ENCODE measurements around the gene CNTF. TPM values are rescaled to one million over a fixed set of nuclear protein-coding genes. Genes with fewer than 3 reads are reported as not detected.

CNTF gene
- total and polyA plus RNA-seq, 12 donors = 0.16 to 3.0 (median 0.84) TPM

DNA sequence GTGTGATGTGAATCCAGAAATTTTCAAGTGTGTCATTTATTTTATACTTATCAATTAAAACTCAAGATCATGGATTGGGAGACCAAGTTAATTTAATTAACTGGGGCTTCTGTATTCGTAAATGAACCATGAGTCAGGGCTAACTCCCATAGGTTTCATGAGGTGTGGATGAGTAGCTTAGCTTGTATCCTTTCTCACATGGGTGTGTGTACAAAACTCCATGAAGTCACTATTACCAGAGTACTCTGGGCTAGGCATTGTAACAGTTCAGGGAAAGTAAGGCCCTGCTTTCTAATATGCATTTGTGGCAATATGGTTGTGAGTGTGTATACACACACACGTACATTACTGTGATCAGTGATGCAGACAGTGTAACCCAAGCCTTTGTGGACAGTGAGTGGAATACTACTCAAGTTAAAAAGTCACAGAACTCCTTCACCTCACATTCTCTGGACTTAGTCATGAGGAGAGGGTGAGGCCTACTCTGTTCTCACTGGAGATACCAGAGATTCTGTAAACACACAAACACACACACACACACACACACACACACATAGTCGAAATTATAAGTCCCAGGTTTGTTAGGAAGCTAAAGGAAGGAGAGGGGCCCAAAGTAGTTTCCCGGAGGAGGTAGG is 3.5 kb downstream of the CNTF start:
- TF ChIP-seq POLR2A (IDR thresholded peaks at IDR 0.05) = no peak
- TF ChIP-seq, protein P1, sequence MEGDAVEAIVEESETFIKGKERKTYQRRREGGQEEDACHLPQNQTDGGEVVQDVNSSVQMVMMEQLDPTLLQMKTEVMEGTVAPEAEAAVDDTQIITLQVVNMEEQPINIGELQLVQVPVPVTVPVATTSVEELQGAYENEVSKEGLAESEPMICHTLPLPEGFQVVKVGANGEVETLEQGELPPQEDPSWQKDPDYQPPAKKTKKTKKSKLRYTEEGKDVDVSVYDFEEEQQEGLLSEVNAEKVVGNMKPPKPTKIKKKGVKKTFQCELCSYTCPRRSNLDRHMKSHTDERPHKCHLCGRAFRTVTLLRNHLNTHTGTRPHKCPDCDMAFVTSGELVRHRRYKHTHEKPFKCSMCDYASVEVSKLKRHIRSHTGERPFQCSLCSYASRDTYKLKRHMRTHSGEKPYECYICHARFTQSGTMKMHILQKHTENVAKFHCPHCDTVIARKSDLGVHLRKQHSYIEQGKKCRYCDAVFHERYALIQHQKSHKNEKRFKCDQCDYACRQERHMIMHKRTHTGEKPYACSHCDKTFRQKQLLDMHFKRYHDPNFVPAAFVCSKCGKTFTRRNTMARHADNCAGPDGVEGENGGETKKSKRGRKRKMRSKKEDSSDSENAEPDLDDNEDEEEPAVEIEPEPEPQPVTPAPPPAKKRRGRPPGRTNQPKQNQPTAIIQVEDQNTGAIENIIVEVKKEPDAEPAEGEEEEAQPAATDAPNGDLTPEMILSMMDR (IDR thresholded peaks at IDR 0.05) = no peak
- Histone ChIP-seq H3K27ac (peak overlapping the region in 1 of 5 donors; percentile 58), H3K4me1 (replicated peaks in 1 of 2) (peaks cover 15 to 21% of the 10 kb centered on the region in 2 donors), H3K36me3 (replicated peaks in 1 of 2) (peaks cover 0 to 28% of the 10 kb centered on the region in 2 donors), H3K9me3 (replicated peaks in 1 of 3) (no peaks in the 10 kb centered on the region), H3K27me3 (no peaks in the 10 kb centered on the region), H3K4me3 (no peak overlapping the region)
- 90 to 94% (median 92%) methylated on average over 4 of the region's 4 CpGs for WGBS, 4 donors
- no peak for DNase-seq
- intact Hi-C loops (cut with DNase I) = no loop called here

DNA sequence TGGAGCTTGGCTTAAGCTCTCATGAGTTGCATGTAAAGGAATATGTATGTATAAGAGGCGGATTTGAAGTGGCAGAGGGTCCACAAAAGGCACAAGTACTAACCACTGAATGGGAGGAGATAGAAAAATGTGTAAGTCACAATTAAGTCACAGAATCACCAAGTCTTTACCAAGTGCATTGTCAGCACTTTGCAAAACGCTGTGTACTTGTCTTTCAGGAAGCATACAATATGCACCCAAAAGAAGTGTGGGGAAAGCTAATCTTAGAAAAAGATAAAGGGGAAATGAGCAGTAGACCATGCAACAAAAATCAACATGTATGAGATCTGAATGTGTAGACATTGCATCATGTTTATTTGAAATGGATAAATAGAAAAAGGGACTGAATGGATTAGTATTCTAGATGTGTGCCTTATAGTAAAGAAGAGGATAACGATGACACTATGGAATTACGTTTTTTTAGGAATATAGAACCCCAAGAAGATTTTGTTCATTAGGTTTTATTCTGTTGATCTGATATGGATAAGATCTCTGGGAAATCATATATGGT is 4.5 kb downstream of the CNTF start:
- Histone ChIP-seq H3K4me1 (replicated peaks in 1 of 2) (peaks cover 15 to 21% of the 10 kb centered on the region in 2 donors), H3K27me3 (no peaks in the 10 kb centered on the region), H3K27ac (peak overlapping the region; percentile 34 to 67 (median 58)), H3K4me3 (no peak overlapping the region), H3K9me3 (replicated peaks in 1 of 3) (no peaks in the 10 kb centered on the region), H3K36me3 (replicated peaks in 1 of 2) (peaks cover 0 to 27% of the 10 kb centered on the region in 2 donors)
- TF ChIP-seq, protein P1 (IDR thresholded peaks at IDR 0.05) = no peak
- TF ChIP-seq POLR2A (IDR thresholded peaks at IDR 0.05) = no peak
- 75 to 80% (median 78%) methylated on average over 4 of the region's 4 CpGs for WGBS, 4 donors
- DNase-seq = no peak
- intact Hi-C loops (cut with DNase I) = no loop called here

DNA sequence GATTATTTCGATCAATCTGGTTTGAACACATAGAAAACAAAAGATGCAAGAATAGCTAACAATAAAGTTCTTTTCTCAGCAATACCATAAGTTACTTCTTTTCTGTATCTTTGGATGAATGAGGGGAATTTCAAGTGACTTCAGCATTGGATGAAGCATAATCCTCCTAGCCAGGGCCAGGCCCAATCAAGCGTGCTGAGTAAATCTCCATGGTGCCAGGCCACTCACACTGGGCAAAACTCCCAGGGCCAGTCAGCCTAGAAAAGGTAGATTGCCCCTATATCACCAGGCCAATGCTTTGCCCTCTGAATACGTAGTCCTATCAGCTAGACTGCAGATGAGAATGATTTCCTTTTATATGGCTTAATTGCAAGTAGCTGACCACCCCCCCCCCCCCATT is 6.0 kb downstream of the CNTF start:
- H3K4me1 ChIP-seq (replicated peaks in 1 of 2) = peaks cover 15 to 21% of the 10 kb centered on the region in 2 donors
- intact Hi-C loops (cut with DNase I) = no loop called here
- no peak overlapping the region for H3K4me3 ChIP-seq
- WGBS, 4 donors = 61 to 84% (median 71%) methylated on average over 3 of the region's 3 CpGs
- no peak for TF ChIP-seq POLR2A (IDR thresholded peaks at IDR 0.05)
- TF ChIP-seq, protein P1 (IDR thresholded peaks at IDR 0.05) = no peak
- no peaks in the 10 kb centered on the region for H3K27me3 ChIP-seq
- H3K36me3 ChIP-seq (replicated peaks in 1 of 2) = peaks cover 0 to 18% of the 10 kb centered on the region in 2 donors
- H3K9me3 ChIP-seq (replicated peaks in 1 of 3) = no peaks in the 10 kb centered on the region
- H3K27ac ChIP-seq = peak overlapping the region in 3 of 5 donors; percentile 50 to 63 (median 58)
- peak; percentile 58 to 80 (median 73) for DNase-seq

DNA sequence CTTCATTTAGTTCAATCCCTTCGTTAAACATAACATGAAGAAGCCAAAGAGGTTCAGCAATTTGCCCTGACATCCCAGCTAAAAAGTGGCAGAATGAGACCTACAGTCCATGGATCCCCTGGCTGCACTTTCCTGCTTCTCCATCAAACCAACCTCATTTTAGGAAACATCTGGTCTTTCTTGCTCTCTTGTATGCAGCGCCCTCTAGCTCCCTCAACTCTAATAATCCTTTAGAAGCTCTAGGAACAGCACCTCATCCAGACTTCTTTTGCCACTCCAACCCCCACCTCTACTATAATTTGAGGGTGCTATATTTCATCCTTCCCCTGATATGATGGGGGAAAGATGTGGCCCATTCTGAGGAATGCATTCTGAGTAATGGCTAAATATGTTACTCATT is 7.4 kb downstream of the CNTF start:
- H3K9me3 ChIP-seq (replicated peaks in 1 of 3) = no peaks in the 10 kb centered on the region
- H3K27ac ChIP-seq = no peak overlapping the region
- H3K27me3 ChIP-seq = no peaks in the 10 kb centered on the region
- peaks cover 0 to 4% of the 10 kb centered on the region in 2 donors for H3K36me3 ChIP-seq (replicated peaks in 1 of 2)
- intact Hi-C loops (cut with DNase I) = no loop called here
- WGBS, 4 donors = 31 to 50% (median 44%) methylated on average over 2 of the region's 2 CpGs
- DNase-seq = peak in 5 of 7 donors; percentile 32 to 59 (median 38)
- H3K4me1 ChIP-seq (replicated peaks in 1 of 2) = peaks cover 15 to 21% of the 10 kb centered on the region in 2 donors
- H3K4me3 ChIP-seq = no peak overlapping the region
- TF ChIP-seq, protein P1 (IDR thresholded peaks at IDR 0.05) = peak; percentile 36 to 62 (median 56)
- no peak for TF ChIP-seq POLR2A (IDR thresholded peaks at IDR 0.05)
